Stimulated activated naive CD4-positive, alpha-beta T cell treated with Interleukin-2 at 50 U/mL for 16 hours (primary cell): ENCODE measurements around the gene TMEM243.

Experiments
- DNase-seq: peaks from one replicate; lab custom pipeline; 2025; lab: John Stamatoyannopoulos, UW

Gene TMEM243

GRCh38 chr7:87155788-87156187, 63.7 kb downstream of the TMEM243 start:
- no peak for DNase-seq

DNA sequence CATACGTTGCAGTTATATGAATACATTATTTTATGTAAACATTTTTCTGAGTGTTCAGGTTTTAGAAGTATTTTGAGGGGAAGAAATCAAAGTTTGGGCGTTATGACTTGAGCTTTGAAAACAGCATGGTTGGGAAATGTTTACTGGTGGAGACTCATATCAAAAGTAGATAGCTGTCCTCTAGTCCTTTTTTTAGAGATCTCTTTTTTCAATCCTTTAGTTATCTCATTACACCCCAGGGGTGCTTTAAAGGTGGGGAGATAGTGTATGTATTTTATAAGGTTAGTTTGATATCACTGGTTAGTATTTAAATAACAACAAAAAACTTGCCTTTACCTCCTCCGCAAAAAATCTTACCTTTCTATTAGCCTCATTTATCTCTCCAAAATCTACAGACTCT, 65.0 kb downstream of the TMEM243 start:
- no peak for DNase-seq

- no peak for DNase-seq
These were observed 65.4 kb downstream of the TMEM243 start for GRCh38 chr7:87154166-87154565.

DNA sequence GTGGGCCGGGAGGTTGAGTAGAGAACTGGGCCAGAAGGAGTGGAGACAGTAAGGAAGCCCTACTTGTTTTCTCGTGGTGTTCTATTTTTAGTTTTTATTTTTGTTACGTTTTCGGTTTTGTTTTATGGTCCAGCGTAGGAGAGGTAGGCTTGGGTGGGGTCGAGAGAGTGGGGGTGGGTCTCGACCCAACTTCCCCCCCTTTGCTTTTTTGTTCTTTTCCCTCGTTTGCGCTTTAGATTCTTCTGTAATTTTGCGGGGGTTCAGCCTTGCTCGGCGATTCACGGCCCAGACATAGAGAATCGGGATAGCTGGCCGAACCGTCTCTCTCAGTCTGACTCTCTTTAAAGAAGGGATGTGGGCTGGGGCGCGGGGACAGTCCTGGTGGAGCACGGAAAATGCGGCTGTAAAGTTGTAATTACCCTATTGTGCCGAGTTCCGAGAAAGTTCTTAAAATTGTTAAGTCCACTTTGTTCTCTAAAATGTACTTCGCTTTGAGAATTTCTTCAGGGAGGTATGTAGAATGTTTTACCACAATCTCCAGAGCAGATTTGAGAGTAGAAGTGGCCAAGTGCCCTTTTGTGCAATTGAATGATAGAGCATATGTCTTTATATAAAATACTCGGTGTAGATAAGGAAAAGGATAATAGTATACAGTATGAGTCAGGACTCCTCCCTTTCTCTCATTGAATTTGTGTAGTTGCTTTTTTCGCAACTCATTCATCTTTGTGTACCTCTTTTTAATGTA, 66.5 kb downstream of the TMEM243 start:
- peak; percentile 31 for DNase-seq

DNA sequence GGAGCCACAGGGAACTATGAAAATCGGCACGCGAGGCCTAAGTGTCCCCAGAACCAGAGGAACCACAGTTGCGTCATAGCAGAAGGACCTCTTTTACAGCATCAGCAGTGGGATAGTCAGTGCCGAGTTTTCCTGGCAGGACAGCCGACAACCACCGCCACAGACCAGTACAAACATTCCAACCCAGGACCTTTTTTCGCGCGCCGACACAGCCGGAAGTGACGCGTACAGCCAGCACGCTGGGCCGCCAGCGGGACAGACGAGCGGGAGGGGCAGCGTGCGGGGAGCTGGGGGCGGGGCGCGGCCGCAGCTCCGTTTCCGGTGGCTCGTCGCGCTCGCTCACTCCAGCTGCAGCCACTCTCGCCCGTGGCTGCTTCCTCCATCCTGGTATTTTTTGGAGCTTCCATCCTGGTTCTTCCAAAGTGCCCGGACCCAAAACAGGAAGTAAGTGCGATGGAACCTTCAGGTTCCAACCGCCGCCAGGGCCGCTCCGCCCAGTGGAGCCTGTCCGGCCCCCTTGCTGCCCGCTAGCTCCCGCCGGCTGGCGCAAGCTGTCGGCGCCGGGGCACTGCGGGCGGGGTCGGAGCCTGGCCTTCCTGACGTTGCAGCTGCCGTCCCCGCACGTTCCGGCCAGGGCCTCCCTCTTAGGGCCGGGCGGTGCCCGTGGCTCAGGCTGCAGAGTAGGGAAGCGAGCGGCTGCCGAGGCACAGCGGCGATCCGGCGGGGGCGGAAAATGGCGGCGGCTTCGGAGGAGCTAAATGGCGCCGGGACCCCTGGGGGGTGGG, 67.2 kb downstream of the TMEM243 start, which contains the start of gene DMTF1:
Gene DMTF1 (plus strand): TSS at position 342 of the 785 bp plus-strand sequence. CDS start 12,489 bp downstream, outside the sequence.
- peak; percentile 86 for DNase-seq

DNA sequence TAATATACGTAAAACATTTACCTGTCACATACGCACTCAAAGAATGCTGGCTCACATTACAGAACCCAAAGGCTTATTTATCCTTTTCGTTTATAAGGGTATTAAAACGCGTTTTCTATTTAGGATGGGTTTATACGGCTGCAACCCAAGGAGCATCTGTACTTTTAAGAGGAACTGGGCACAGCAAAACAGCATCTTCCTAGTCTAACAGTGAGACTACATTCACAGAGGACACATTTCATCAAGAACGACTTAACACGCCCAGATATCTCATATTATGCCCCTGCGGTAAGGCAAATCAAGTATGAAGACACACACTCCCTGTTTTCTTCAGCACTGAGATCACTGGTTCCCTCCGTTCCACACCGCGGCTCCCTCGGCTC, 67.8 kb downstream of the TMEM243 start:
- DNase-seq = no peak

DNA sequence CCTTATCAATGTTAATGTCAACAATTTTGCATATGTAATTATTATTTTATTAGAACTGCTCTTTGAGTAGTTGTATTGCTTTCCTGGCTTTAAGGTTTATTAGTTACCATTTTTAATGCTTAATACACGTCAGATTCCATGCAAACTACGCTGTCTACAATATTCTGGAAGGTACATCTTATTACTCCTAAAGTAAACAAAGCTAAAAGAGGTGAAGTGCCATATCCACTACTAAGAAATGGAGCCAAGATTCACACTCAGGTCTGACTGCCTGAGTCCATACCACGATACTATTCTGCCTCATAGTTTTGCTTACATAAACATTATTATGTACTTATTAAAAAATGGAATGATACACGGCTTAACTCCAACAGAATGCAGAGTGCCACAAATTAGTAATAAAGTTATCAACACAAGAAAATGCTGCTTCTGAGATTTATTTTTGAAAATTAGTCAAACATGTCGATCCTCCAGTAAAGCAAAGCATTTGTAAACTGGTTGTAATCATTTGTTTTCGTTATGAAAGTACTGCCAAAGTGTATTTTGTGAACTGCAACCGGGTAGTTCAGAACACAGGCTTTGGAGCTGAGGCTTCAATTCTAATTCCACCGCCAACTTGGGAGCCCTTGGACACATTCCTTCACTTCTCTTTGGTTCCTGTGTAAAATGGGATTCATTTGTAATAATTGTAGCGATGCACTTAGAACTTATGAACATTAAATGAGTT, 68.4 kb downstream of the TMEM243 start:
- DNase-seq = no peak

GRCh38 chr7:87148332-87148955, 71.1 kb downstream of the TMEM243 start:
- no peak for DNase-seq

- DNase-seq = no peak
These were observed 72.0 kb downstream of the TMEM243 start for GRCh38 chr7:87147500-87147899.

- DNase-seq = no peak
These were observed 72.7 kb downstream of the TMEM243 start for GRCh38 chr7:87146740-87147386.
